ENCODE results near the gene CPSF3. TPM values are rescaled to one million over a fixed set of nuclear protein-coding genes. Genes with fewer than 3 reads are reported as not detected.
A peak's percentile ranks its signal among the peaks of the same experiment; 100 is the strongest.

CPSF3 gene
- total RNA-seq, 1 donor, result 38.4 TPM

- peak; percentile 10 for TF ChIP-seq CTCF (IDR thresholded peaks at IDR 0.05; ENCODE audit: extremely low read depth, low read depth, low read length)
- H3K79me2 ChIP-seq (ENCODE audit: insufficient read depth, low read length), result no peaks in the 10 kb centered on the region
- H4K20me1 ChIP-seq (ENCODE audit: insufficient read depth, low read length), result no peaks in the 10 kb centered on the region
- no peak overlapping the region for H3K27ac ChIP-seq (ENCODE audit: low read depth, low read length)
- no peaks in the 10 kb centered on the region for H3K9me3 ChIP-seq (ENCODE audit: low read depth, low read length)
- peaks cover 12% of the 10 kb centered on the region for H3K4me1 ChIP-seq (ENCODE audit: insufficient read depth, low read length)
- DNase-seq (ENCODE audit: insufficient read length, low spot score, missing footprints), result peak; percentile 59
- no peak overlapping the region for H3K4me2 ChIP-seq (ENCODE audit: insufficient read depth, low read length)
- H3K4me3 ChIP-seq (ENCODE audit: insufficient read depth, low read length), result no peak overlapping the region
- no peak overlapping the region for H2AFZ ChIP-seq (ENCODE audit: low read length)
- H3K36me3 ChIP-seq (ENCODE audit: insufficient read depth, low read length), result peaks cover 62% of the 10 kb centered on the region
- no peaks in the 10 kb centered on the region for H3K27me3 ChIP-seq (ENCODE audit: insufficient read depth, low read length)
These were observed 21.6 kb upstream of the CPSF3 start for GRCh38 chr2:9401646-9402371.

GRCh38 chr2:9403924-9404323 is 19.5 kb upstream of the CPSF3 start:
- no peak overlapping the region for H3K4me3 ChIP-seq (ENCODE audit: insufficient read depth, low read length)
- H3K4me2 ChIP-seq (ENCODE audit: insufficient read depth, low read length), result no peak overlapping the region
- H3K27ac ChIP-seq (ENCODE audit: low read depth, low read length), result no peak overlapping the region
- no peak for TF ChIP-seq CTCF (IDR thresholded peaks at IDR 0.05; ENCODE audit: extremely low read depth, low read depth, low read length)
- no peaks in the 10 kb centered on the region for H3K9me3 ChIP-seq (ENCODE audit: low read depth, low read length)
- H2AFZ ChIP-seq (ENCODE audit: low read length), result no peak overlapping the region
- peaks cover 2% of the 10 kb centered on the region for H4K20me1 ChIP-seq (ENCODE audit: insufficient read depth, low read length)
- no peaks in the 10 kb centered on the region for H3K27me3 ChIP-seq (ENCODE audit: insufficient read depth, low read length)
- peaks cover 62% of the 10 kb centered on the region for H3K36me3 ChIP-seq (ENCODE audit: insufficient read depth, low read length)
- peak; percentile 14 for DNase-seq (ENCODE audit: insufficient read length, low spot score, missing footprints)
- H3K79me2 ChIP-seq (ENCODE audit: insufficient read depth, low read length), result no peaks in the 10 kb centered on the region
- H3K4me1 ChIP-seq (ENCODE audit: insufficient read depth, low read length), result peaks cover 20% of the 10 kb centered on the region

GRCh38 chr2:9404451-9404850 is 19.0 kb upstream of the CPSF3 start:
- no peak overlapping the region for H3K4me2 ChIP-seq (ENCODE audit: insufficient read depth, low read length)
- H4K20me1 ChIP-seq (ENCODE audit: insufficient read depth, low read length), result peaks cover 4% of the 10 kb centered on the region
- H3K27ac ChIP-seq (ENCODE audit: low read depth, low read length), result no peak overlapping the region
- H3K27me3 ChIP-seq (ENCODE audit: insufficient read depth, low read length), result no peaks in the 10 kb centered on the region
- H3K36me3 ChIP-seq (ENCODE audit: insufficient read depth, low read length), result peaks cover 62% of the 10 kb centered on the region
- H3K9me3 ChIP-seq (ENCODE audit: low read depth, low read length), result no peaks in the 10 kb centered on the region
- H3K4me3 ChIP-seq (ENCODE audit: insufficient read depth, low read length), result no peak overlapping the region
- DNase-seq (ENCODE audit: insufficient read length, low spot score, missing footprints), result no peak
- H3K4me1 ChIP-seq (ENCODE audit: insufficient read depth, low read length), result peaks cover 20% of the 10 kb centered on the region
- H3K79me2 ChIP-seq (ENCODE audit: insufficient read depth, low read length), result no peaks in the 10 kb centered on the region
- no peak for TF ChIP-seq CTCF (IDR thresholded peaks at IDR 0.05; ENCODE audit: extremely low read depth, low read depth, low read length)
- no peak overlapping the region for H2AFZ ChIP-seq (ENCODE audit: low read length)

- Histone ChIP-seq H3K27ac (ENCODE audit: low read depth, low read length) (no peak overlapping the region), H3K4me2 (ENCODE audit: insufficient read depth, low read length) (no peak overlapping the region), H3K36me3 (ENCODE audit: insufficient read depth, low read length) (peaks cover 65% of the 10 kb centered on the region), H3K4me1 (ENCODE audit: insufficient read depth, low read length) (peaks cover 20% of the 10 kb centered on the region), H3K27me3 (ENCODE audit: insufficient read depth, low read length) (no peaks in the 10 kb centered on the region), H4K20me1 (ENCODE audit: insufficient read depth, low read length) (peaks cover 4% of the 10 kb centered on the region), H3K9me3 (ENCODE audit: low read depth, low read length) (no peaks in the 10 kb centered on the region), H3K79me2 (ENCODE audit: insufficient read depth, low read length) (no peaks in the 10 kb centered on the region), H2AFZ (ENCODE audit: low read length) (no peak overlapping the region), H3K4me3 (ENCODE audit: insufficient read depth, low read length) (no peak overlapping the region)
- DNase-seq (ENCODE audit: insufficient read length, low spot score, missing footprints), result no peak
- TF ChIP-seq CTCF (IDR thresholded peaks at IDR 0.05; ENCODE audit: extremely low read depth, low read depth, low read length), result no peak
These were observed 17.8 kb upstream of the CPSF3 start for GRCh38 chr2:9405636-9406035.
